Fibroblast of skin of left biceps (primary cell): ENCODE results near the gene TENM3.

ENCODE experiments used
- DNase-seq, 2 experiments: peaks; one replicate each; pipeline ENCODE4 v3.0.0-alpha.2; 2013; ENCODE audit warnings: low read depth in 2 of 2

Gene TENM3

GRCh38 chr4:182624281-182624680 lies 381.1 kb downstream of the TENM3 start:
- DNase-seq: no peak

- no peak for DNase-seq
These were observed 382.0 kb downstream of the TENM3 start for GRCh38 chr4:182625193-182625592.

GRCh38 chr4:182627996-182628395 lies 384.8 kb downstream of the TENM3 start:
- DNase-seq: no peak

- no peak for DNase-seq
These were observed 385.3 kb downstream of the TENM3 start for GRCh38 chr4:182628544-182628943.

- DNase-seq: no peak
These were observed 385.9 kb downstream of the TENM3 start for GRCh38 chr4:182629096-182629495.

- no peak for DNase-seq
These were observed 397.3 kb downstream of the TENM3 start for GRCh38 chr4:182640491-182640890.

GRCh38 chr4:182640932-182641331 lies 397.7 kb downstream of the TENM3 start:
- no peak for DNase-seq

GRCh38 chr4:182642831-182643230 lies 399.6 kb downstream of the TENM3 start:
- peak in 1 of 2 experiments; percentile 6 for DNase-seq

GRCh38 chr4:182643801-182644682 lies 400.8 kb downstream of the TENM3 start:
- peak; percentile 76 for DNase-seq

- DNase-seq: peak in 1 of 2 experiments; percentile 49
These were observed 401.5 kb downstream of the TENM3 start for GRCh38 chr4:182644683-182645050.

GRCh38 chr4:182645511-182645910 lies 402.3 kb downstream of the TENM3 start:
- no peak for DNase-seq

- no peak for DNase-seq
These were observed 404.6 kb downstream of the TENM3 start for GRCh38 chr4:182647646-182648300.

GRCh38 chr4:182648766-182649165 lies 405.6 kb downstream of the TENM3 start:
- DNase-seq: no peak

GRCh38 chr4:182649698-182650477 lies 406.7 kb downstream of the TENM3 start:
- DNase-seq: no peak

- no peak for DNase-seq
These were observed 410.4 kb downstream of the TENM3 start for GRCh38 chr4:182653596-182653995.

- DNase-seq: no peak
These were observed 412.1 kb downstream of the TENM3 start for GRCh38 chr4:182655340-182655739.

- DNase-seq: no peak
These were observed 419.3 kb downstream of the TENM3 start for GRCh38 chr4:182662551-182662950.

- DNase-seq: no peak
These were observed 428.0 kb downstream of the TENM3 start for GRCh38 chr4:182671231-182671630.

- DNase-seq: no peak
These were observed 428.5 kb downstream of the TENM3 start for GRCh38 chr4:182671749-182672148.

- DNase-seq: no peak
These were observed 435.4 kb downstream of the TENM3 start for GRCh38 chr4:182678590-182678989.

GRCh38 chr4:182679533-182679932 lies 436.3 kb downstream of the TENM3 start:
- no peak for DNase-seq

GRCh38 chr4:182680234-182680653 lies 437.0 kb downstream of the TENM3 start:
- no peak for DNase-seq
